H9 (cell line): ENCODE results near the gene SCN1B. TPM values are rescaled to one million over a fixed set of nuclear protein-coding genes. Genes with fewer than 3 reads are reported as not detected.
A peak's percentile ranks its signal among the peaks of the same experiment; 100 is the strongest.

Experiments used
- DNase-seq: peaks from one replicate; pipeline ENCODE4 v3.0.0-alpha.2; 2017
- H2AFZ ChIP-seq: one replicate; pipeline ENCODE4 v1.6.1; 2013; ENCODE audit warnings: mild to moderate bottlenecking, low read length, control low read depth, moderate library complexity
- H2AK5ac ChIP-seq: 2 replicates; pipeline ENCODE4 v1.6.1; 2013; ENCODE audit warnings: low read length, control low read depth, mixed read lengths; ENCODE audit not compliant: insufficient read length
- H2BK120ac ChIP-seq: one replicate; pipeline ENCODE4 v1.6.1; 2013; ENCODE audit warnings: low read depth, mild to moderate bottlenecking, low read length, control low read depth, inconsistent platforms; ENCODE audit not compliant: poor library complexity, severe bottlenecking
- H2BK12ac ChIP-seq: 2 replicates; pipeline ENCODE4 v1.6.1; 2013; ENCODE audit warnings: low read length, control low read depth, mixed read lengths, low read depth; ENCODE audit not compliant: insufficient read length
- H2BK15ac ChIP-seq: 2 replicates; pipeline ENCODE4 v1.6.1; 2013; ENCODE audit warnings: low read depth, low read length, control low read depth
- H2BK20ac ChIP-seq: one replicate; pipeline ENCODE4 v1.6.1; 2013; ENCODE audit warnings: low read depth, mild to moderate bottlenecking, low read length, control low read depth, inconsistent platforms; ENCODE audit not compliant: poor library complexity, severe bottlenecking
- H2BK5ac ChIP-seq: 2 replicates; pipeline ENCODE4 v1.6.1; 2013; ENCODE audit warnings: low read length, control low read depth, mixed read lengths; ENCODE audit not compliant: insufficient read length
- H3K14ac ChIP-seq: 2 replicates; pipeline ENCODE4 v1.6.1; 2013; ENCODE audit warnings: low read length, control low read depth; ENCODE audit not compliant: insufficient read depth
- H3K18ac ChIP-seq: 2 replicates; pipeline ENCODE4 v1.6.1; 2013; ENCODE audit warnings: low read depth, mild to moderate bottlenecking, mixed read lengths, low read length, control low read depth; ENCODE audit not compliant: insufficient read length
- H3K23ac ChIP-seq: 2 replicates; pipeline ENCODE4 v1.6.1; 2013; ENCODE audit warnings: low read length, control low read depth, mixed read lengths, low read depth; ENCODE audit not compliant: insufficient read length
- H3K23me2 ChIP-seq: 2 replicates; pipeline ENCODE4 v1.6.1; 2013; ENCODE audit warnings: low read depth, mild to moderate bottlenecking, mixed read lengths, low read length, control low read depth; ENCODE audit not compliant: insufficient read length, poor library complexity, severe bottlenecking
- H3K27ac ChIP-seq: 2 replicates; pipeline ENCODE4 v1.5.1; 2013; ENCODE audit warnings: low read length, control low read depth, mixed read lengths, low read depth; ENCODE audit not compliant: insufficient read length
- H3K27me3 ChIP-seq: 2 replicates; pipeline ENCODE4 v1.6.1; 2013; ENCODE audit warnings: low read length, control low read depth, inconsistent platforms; ENCODE audit not compliant: insufficient read depth
- H3K4ac ChIP-seq: 2 replicates; pipeline ENCODE4 v1.6.1; 2013; ENCODE audit warnings: low read depth, mild to moderate bottlenecking, control low read depth, inconsistent platforms, low read length, moderate library complexity
- H3K4me1 ChIP-seq: 2 replicates; pipeline ENCODE4 v1.6.1; 2013; ENCODE audit warnings: low read length, control low read depth, inconsistent platforms; ENCODE audit not compliant: insufficient read depth
- H3K4me2 ChIP-seq: 2 replicates; pipeline ENCODE4 v1.6.1; 2013; ENCODE audit warnings: low read length, control low read depth, mixed read lengths; ENCODE audit not compliant: insufficient read length, insufficient read depth
- H3K56ac ChIP-seq: 2 replicates; pipeline ENCODE4 v1.6.1; 2013; ENCODE audit warnings: low read depth, mild to moderate bottlenecking, mixed read lengths, low read length, control low read depth; ENCODE audit not compliant: insufficient read length
- H3K79me1 ChIP-seq: 2 replicates; pipeline ENCODE4 v1.6.1; 2013; ENCODE audit warnings: low read depth, mild to moderate bottlenecking, moderate library complexity, low read length, control low read depth, inconsistent platforms; ENCODE audit not compliant: insufficient read depth, poor library complexity, severe bottlenecking
- H3K79me2 ChIP-seq: 2 replicates; pipeline ENCODE4 v1.6.1; 2013; ENCODE audit warnings: low read length, control low read depth, inconsistent platforms; ENCODE audit not compliant: insufficient read depth
- H3K9ac ChIP-seq: 2 replicates; pipeline ENCODE4 v1.6.1; 2013; ENCODE audit warnings: low read length, control low read depth, mixed read lengths; ENCODE audit not compliant: insufficient read length; ENCODE audit errors: extremely low read depth
- H3K9me3 ChIP-seq: one replicate; pipeline ENCODE4 v1.6.1; 2013; ENCODE audit warnings: low read depth, low read length, inconsistent platforms; ENCODE audit not compliant: control insufficient read depth
- H3T11ph ChIP-seq: one replicate; pipeline ENCODE4 v1.6.1; 2013; ENCODE audit warnings: mild to moderate bottlenecking, low read length, control low read depth, inconsistent platforms
- H4K20me1 ChIP-seq: one replicate; pipeline ENCODE4 v1.6.1; 2013; ENCODE audit not compliant: control insufficient read depth, insufficient read length, insufficient read depth
- H4K5ac ChIP-seq: 2 replicates; pipeline ENCODE4 v1.6.1; 2013; ENCODE audit warnings: low read depth, mild to moderate bottlenecking, mixed read lengths, low read length, control low read depth; ENCODE audit not compliant: insufficient read length
- H4K8ac ChIP-seq: replicated peaks from 2 replicates; pipeline ENCODE4 v1.6.1; 2013; ENCODE audit warnings: low read length, control low read depth, mixed read lengths, low read depth; ENCODE audit not compliant: insufficient read length
- H4K91ac ChIP-seq: 2 replicates; pipeline ENCODE4 v1.6.1; 2013; ENCODE audit warnings: low read depth, mild to moderate bottlenecking, moderate library complexity, mixed read lengths, low read length, control low read depth; ENCODE audit not compliant: insufficient read length
- H3K27ac Mint-ChIP-seq, 3 experiments: 2 replicates in 2 of 3; 3 replicates in 1 of 3; pipeline ENCODE4 v1.8.0; 2020 to 2021; ENCODE audit warnings: mixed read lengths in 3 of 3, mild to moderate bottlenecking in 1 of 3, moderate library complexity in 1 of 3
- H3K27me3 Mint-ChIP-seq: 2 replicates; pipeline ENCODE4 v1.8.0; 2021; ENCODE audit warnings: low read depth, mild to moderate bottlenecking, moderate library complexity, mixed read lengths
- H3K36me3 Mint-ChIP-seq, 3 experiments: 2 replicates in 2 of 3; 3 replicates in 1 of 3; pipeline ENCODE4 v1.8.0; 2020 to 2021; ENCODE audit warnings: low read depth in 3 of 3, mixed read lengths in 3 of 3; ENCODE audit not compliant: insufficient read depth in 1 of 3
- H3K4me1 Mint-ChIP-seq, 2 experiments: 2 replicates each; pipeline ENCODE4 v1.8.0; 2020; ENCODE audit warnings: mixed read lengths in 2 of 2
- H3K4me3 Mint-ChIP-seq, 2 experiments: 2 replicates in 1 of 2; 3 replicates in 1 of 2; pipeline ENCODE4 v1.8.0; 2020 to 2021; ENCODE audit warnings: mild to moderate bottlenecking in 2 of 2, mixed read lengths in 2 of 2, moderate library complexity in 1 of 2
- H3K9me3 Mint-ChIP-seq, 2 experiments: 2 replicates in 1 of 2; 3 replicates in 1 of 2; pipeline ENCODE4 v1.8.0; 2020; ENCODE audit warnings: mild to moderate bottlenecking in 2 of 2, mixed read lengths in 2 of 2, moderate library complexity in 1 of 2
- WGBS: extraction: QIAGEN DNeasy Blood & Tissue Kit; methylation state at CpG from one replicate; pipeline ENCODE4 v1.1.7; 2013; ENCODE audit warnings: missing lambda C conversion rate, low lambda C conversion rate, mixed read lengths; ENCODE audit not compliant: insufficient read length; ENCODE audit errors: extremely low coverage; 5-methylcytosine and 5-hydroxymethylcytosine counted together
- total RNA-seq: library from RNA; stranded (reverse); gene quantifications from 2 replicates; pipeline ENCODE4 v1.2.1, GENCODE V29; 2021
- TF ChIP-seq, protein P1 (sequence below): fragments of 200-600 bp; sonication (generic); conservative IDR thresholded peaks from 3 replicates; pipeline ENCODE4 v1.8.0; 2021; ENCODE audit warnings: antibody characterized with exemption, mild to moderate bottlenecking

The SCN1B gene
- total RNA-seq, 1 experiment from 2014 or later, result 3.8 TPM

DNA sequence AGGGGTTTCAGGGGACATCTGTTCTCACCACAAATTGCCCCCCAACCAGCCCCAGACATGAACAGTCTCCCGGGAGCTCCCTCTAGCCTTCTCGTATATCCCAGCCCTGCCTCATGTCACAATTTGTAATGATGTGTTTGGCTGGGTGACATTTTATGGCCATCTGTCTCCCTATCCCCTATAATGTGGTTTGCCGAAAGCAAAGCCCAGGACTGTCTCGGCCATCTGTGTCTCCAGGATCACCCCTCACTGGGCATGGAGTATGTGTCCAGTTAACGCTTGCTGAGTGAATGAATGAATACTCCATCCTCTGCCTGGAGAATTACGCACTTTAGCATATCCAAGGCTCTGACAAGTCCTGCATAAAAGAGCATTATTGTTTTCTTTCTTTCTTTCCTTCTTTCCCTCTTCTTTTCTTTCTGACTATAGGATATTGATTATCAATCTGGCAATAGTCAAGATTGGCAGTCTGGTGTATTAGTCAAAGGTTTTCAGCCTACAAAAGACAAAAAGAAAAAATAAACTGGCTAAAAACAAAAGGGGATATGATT lies 26.3 kb downstream of the SCN1B start:
- TF ChIP-seq, protein P1, sequence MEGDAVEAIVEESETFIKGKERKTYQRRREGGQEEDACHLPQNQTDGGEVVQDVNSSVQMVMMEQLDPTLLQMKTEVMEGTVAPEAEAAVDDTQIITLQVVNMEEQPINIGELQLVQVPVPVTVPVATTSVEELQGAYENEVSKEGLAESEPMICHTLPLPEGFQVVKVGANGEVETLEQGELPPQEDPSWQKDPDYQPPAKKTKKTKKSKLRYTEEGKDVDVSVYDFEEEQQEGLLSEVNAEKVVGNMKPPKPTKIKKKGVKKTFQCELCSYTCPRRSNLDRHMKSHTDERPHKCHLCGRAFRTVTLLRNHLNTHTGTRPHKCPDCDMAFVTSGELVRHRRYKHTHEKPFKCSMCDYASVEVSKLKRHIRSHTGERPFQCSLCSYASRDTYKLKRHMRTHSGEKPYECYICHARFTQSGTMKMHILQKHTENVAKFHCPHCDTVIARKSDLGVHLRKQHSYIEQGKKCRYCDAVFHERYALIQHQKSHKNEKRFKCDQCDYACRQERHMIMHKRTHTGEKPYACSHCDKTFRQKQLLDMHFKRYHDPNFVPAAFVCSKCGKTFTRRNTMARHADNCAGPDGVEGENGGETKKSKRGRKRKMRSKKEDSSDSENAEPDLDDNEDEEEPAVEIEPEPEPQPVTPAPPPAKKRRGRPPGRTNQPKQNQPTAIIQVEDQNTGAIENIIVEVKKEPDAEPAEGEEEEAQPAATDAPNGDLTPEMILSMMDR, result no peak
- peaks cover 20 to 29% of the 10 kb centered on the region in 2 experiments for H3K4me1 Mint-ChIP-seq
- H3K79me1 ChIP-seq, result no peaks in the 10 kb centered on the region

More for the DNA sequence above, 26.3 kb downstream of the SCN1B start:
- Histone ChIP-seq H4K8ac (no peak overlapping the region), H3K9me3 (no peaks in the 10 kb centered on the region), H3K18ac (no peak overlapping the region), H3K79me2 (no peaks in the 10 kb centered on the region), H3K23me2 (no peaks in the 10 kb centered on the region), H3K27me3 (no peaks in the 10 kb centered on the region), H4K20me1 (no peaks in the 10 kb centered on the region), H2BK20ac (no peak overlapping the region), H3K4ac (no peak overlapping the region), H2BK5ac (no peak overlapping the region), H4K5ac (no peak overlapping the region), H3K9ac (no peak overlapping the region), H2BK12ac (no peak overlapping the region), H3K23ac (no peak overlapping the region), H3K14ac (no peak overlapping the region), H3T11ph (no peak overlapping the region), H3K27ac (no peak overlapping the region), H2BK120ac (no peak overlapping the region), H2AFZ (no peak overlapping the region), H2BK15ac (no peak overlapping the region), H3K4me1 (no peaks in the 10 kb centered on the region), H3K56ac (no peak overlapping the region), H4K91ac (no peak overlapping the region), H3K4me2 (no peak overlapping the region), H2AK5ac (no peak overlapping the region)
- no peak for DNase-seq
- Mint-ChIP-seq H3K4me3 (no peak overlapping the region; a peak in 1 of 5 replicates), H3K36me3 (peaks cover 0 to 5% (median 4%) of the 10 kb centered on the region in 3 experiments; a peak in 3 of 7 replicates), H3K27me3 (peaks cover 7% of the 10 kb centered on the region), H3K27ac (peak overlapping the region; percentile 79 to 96 (median 92); a peak in 4 of 7 replicates), H3K9me3 (no peaks in the 10 kb centered on the region)
- WGBS, result no CpG with 5 or more reads among the region's 6 CpGs
